H1 (cell line): ENCODE data around the gene TMED10. TPM values are rescaled to one million over a fixed set of nuclear protein-coding genes. Genes with fewer than 3 reads are reported as not detected.

Source experiments
- JUND ChIP-seq: IDR thresholded peaks from 2 replicates; pipeline ENCODE4 v1.6.1; 2011; ENCODE audit warnings: mild to moderate bottlenecking, improper control_type of control experiment, low read length
- TAF7 ChIP-seq: optimal IDR thresholded peaks from 2 replicates; pipeline ENCODE3; 2011; ENCODE audit warnings: low read depth, mild to moderate bottlenecking, inconsistent platforms, low read length, moderate library complexity, borderline replicate concordance
- polyA plus RNA-seq, 7 experiments: library from polyadenylated mRNA; depleted of rRNA in 3 of 7; stranded (reverse) in 5 of 7; unstranded in 2 of 7; fragments of >200 nt in 5 of 7; fragments of 200-250 nt in 2 of 7; gene quantifications; 1 replicate in 5 of 7; 2 replicates in 1 of 7; 4 replicates in 1 of 7; pipeline versions ENCODE4 v1.2.1 to v1.2.3, GENCODE V29; 2011 to 2013; ENCODE audit warnings: missing spikeins in 2 of 7, mixed read lengths in 2 of 7
- total RNA-seq: library from RNA; stranded (reverse); fragmentation: NEBNext Ultra II Directional; extraction: Animal tissue kit (Norgen Biotek cat#: 25700); gene quantifications from 2 replicates; pipeline ENCODE4 v1.2.1, GENCODE V29; 2021
- TF ChIP-seq, protein P1 (sequence below): fragments of 300-600 bp; sonication (generic); IDR thresholded peaks from 2 replicates; pipeline ENCODE4 v1.7.1; 2012; ENCODE audit warnings: low read length, moderate library complexity, mild to moderate bottlenecking, inconsistent platforms; ENCODE audit not compliant: insufficient replicate concordance

Gene TMED10
- total and polyA plus RNA-seq, 2 of the 8 experiments (the other 6 are each of a cell fraction or from before 2014, with no cell fraction given), result 218 to 250 TPM

DNA sequence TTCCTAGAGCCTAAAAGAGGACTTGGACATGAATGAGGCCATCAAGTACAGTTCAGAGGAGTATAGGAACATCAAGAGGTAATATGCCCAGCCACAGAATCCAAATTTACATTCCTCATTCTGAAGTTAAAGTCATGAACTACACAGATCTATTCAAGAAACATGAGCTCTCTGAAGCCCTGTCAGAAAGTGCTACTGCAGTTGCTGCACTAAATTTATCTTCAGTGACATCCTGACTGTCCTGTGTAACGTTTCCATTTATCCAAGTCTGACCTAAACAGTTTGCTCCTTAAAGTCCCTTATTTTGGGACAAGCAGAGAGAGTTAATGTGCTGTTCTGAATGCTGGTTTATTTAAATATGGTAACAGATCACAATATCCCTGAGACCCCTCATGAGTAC, 77.7 kb downstream of the TMED10 start (continued):
- TF ChIP-seq, protein P1, sequence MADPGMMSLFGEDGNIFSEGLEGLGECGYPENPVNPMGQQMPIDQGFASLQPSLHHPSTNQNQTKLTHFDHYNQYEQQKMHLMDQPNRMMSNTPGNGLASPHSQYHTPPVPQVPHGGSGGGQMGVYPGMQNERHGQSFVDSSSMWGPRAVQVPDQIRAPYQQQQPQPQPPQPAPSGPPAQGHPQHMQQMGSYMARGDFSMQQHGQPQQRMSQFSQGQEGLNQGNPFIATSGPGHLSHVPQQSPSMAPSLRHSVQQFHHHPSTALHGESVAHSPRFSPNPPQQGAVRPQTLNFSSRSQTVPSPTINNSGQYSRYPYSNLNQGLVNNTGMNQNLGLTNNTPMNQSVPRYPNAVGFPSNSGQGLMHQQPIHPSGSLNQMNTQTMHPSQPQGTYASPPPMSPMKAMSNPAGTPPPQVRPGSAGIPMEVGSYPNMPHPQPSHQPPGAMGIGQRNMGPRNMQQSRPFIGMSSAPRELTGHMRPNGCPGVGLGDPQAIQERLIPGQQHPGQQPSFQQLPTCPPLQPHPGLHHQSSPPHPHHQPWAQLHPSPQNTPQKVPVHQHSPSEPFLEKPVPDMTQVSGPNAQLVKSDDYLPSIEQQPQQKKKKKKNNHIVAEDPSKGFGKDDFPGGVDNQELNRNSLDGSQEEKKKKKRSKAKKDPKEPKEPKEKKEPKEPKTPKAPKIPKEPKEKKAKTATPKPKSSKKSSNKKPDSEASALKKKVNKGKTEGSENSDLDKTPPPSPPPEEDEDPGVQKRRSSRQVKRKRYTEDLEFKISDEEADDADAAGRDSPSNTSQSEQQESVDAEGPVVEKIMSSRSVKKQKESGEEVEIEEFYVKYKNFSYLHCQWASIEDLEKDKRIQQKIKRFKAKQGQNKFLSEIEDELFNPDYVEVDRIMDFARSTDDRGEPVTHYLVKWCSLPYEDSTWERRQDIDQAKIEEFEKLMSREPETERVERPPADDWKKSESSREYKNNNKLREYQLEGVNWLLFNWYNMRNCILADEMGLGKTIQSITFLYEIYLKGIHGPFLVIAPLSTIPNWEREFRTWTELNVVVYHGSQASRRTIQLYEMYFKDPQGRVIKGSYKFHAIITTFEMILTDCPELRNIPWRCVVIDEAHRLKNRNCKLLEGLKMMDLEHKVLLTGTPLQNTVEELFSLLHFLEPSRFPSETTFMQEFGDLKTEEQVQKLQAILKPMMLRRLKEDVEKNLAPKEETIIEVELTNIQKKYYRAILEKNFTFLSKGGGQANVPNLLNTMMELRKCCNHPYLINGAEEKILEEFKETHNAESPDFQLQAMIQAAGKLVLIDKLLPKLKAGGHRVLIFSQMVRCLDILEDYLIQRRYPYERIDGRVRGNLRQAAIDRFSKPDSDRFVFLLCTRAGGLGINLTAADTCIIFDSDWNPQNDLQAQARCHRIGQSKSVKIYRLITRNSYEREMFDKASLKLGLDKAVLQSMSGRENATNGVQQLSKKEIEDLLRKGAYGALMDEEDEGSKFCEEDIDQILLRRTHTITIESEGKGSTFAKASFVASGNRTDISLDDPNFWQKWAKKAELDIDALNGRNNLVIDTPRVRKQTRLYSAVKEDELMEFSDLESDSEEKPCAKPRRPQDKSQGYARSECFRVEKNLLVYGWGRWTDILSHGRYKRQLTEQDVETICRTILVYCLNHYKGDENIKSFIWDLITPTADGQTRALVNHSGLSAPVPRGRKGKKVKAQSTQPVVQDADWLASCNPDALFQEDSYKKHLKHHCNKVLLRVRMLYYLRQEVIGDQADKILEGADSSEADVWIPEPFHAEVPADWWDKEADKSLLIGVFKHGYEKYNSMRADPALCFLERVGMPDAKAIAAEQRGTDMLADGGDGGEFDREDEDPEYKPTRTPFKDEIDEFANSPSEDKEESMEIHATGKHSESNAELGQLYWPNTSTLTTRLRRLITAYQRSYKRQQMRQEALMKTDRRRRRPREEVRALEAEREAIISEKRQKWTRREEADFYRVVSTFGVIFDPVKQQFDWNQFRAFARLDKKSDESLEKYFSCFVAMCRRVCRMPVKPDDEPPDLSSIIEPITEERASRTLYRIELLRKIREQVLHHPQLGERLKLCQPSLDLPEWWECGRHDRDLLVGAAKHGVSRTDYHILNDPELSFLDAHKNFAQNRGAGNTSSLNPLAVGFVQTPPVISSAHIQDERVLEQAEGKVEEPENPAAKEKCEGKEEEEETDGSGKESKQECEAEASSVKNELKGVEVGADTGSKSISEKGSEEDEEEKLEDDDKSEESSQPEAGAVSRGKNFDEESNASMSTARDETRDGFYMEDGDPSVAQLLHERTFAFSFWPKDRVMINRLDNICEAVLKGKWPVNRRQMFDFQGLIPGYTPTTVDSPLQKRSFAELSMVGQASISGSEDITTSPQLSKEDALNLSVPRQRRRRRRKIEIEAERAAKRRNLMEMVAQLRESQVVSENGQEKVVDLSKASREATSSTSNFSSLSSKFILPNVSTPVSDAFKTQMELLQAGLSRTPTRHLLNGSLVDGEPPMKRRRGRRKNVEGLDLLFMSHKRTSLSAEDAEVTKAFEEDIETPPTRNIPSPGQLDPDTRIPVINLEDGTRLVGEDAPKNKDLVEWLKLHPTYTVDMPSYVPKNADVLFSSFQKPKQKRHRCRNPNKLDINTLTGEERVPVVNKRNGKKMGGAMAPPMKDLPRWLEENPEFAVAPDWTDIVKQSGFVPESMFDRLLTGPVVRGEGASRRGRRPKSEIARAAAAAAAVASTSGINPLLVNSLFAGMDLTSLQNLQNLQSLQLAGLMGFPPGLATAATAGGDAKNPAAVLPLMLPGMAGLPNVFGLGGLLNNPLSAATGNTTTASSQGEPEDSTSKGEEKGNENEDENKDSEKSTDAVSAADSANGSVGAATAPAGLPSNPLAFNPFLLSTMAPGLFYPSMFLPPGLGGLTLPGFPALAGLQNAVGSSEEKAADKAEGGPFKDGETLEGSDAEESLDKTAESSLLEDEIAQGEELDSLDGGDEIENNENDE, result no peak
- TF ChIP-seq JUND, result no peak
- TF ChIP-seq TAF7, result no peak
